MCF 10A (cell line): ENCODE data around the gene LEFTY1. TPM values are rescaled to one million over a fixed set of nuclear protein-coding genes. Genes with fewer than 3 reads are reported as not detected.

ENCODE experiments used
- BruUV-seq: library from RNA; stranded (reverse); fragments of 400-500 nt; replicated peaks from 2 replicates; lab custom pipeline; 2021; lab: Mats Ljungman, UMichigan
- CTCF ChIA-PET: fragments of 300-600 bp; sonication (Branson Sonifier 250); formaldehyde crosslinking; extraction: SDS; loops from one replicate; lab custom pipeline; 2021; ENCODE audit warnings: antibody characterized with exemption, inconsistent platforms; lab: Yijun Ruan, JAX
- POLR2A ChIA-PET: fragments of 300-600, 350-650 bp; sonication (Branson Sonifier 250); formaldehyde crosslinking; extraction: SDS; loops from one replicate; lab custom pipeline; 2020; ENCODE audit warnings: antibody characterized with exemption, inconsistent platforms; lab: Yijun Ruan, JAX
- DNase-seq: peaks from one replicate; pipeline ENCODE4 v3.0.0-alpha.2; 2018; ENCODE audit not compliant: unreplicated experiment
- H3K27ac Mint-ChIP-seq: one replicate; pipeline ENCODE4 v1.8.0; 2022; ENCODE audit warnings: mild to moderate bottlenecking, low read depth, mixed read lengths; ENCODE audit not compliant: unreplicated experiment
- H3K27me3 Mint-ChIP-seq: one replicate; pipeline ENCODE4 v1.8.0; 2022; ENCODE audit warnings: mixed read lengths; ENCODE audit not compliant: insufficient read depth, unreplicated experiment
- H3K36me3 Mint-ChIP-seq: one replicate; pipeline ENCODE4 v1.8.0; 2022; ENCODE audit warnings: mild to moderate bottlenecking, moderate library complexity, mixed read lengths; ENCODE audit not compliant: insufficient read depth, unreplicated experiment
- H3K4me1 Mint-ChIP-seq: one replicate; pipeline ENCODE4 v1.8.0; 2022; ENCODE audit warnings: mixed read lengths; ENCODE audit not compliant: insufficient read depth, unreplicated experiment
- H3K4me3 Mint-ChIP-seq: one replicate; pipeline ENCODE4 v1.8.0; 2022; ENCODE audit warnings: mild to moderate bottlenecking, moderate library complexity, mixed read lengths; ENCODE audit not compliant: unreplicated experiment
- H3K9me3 Mint-ChIP-seq: one replicate; pipeline ENCODE4 v1.8.0; 2022; ENCODE audit warnings: mixed read lengths; ENCODE audit not compliant: unreplicated experiment
- CTCF ChIP-seq: fragments of 200-600 bp; IDR thresholded peaks from one replicate; pipeline ENCODE4 v1.8.0; 2022; ENCODE audit warnings: antibody characterized with exemption, mild to moderate bottlenecking; ENCODE audit not compliant: unreplicated experiment
- intact Hi-C: fragments of 100-400 bp; cut with micrococcal nuclease; formaldehyde crosslinking; loops from 2 replicates; pipeline ENCODE4 v1.14.1; 2022
- total RNA-seq: library from RNA; stranded (reverse); gene quantifications from 2 replicates; pipeline ENCODE4 v1.2.3, GENCODE V29; 2022

The LEFTY1 gene
- total RNA-seq, 1 experiment from 2014 or later: not detected

GRCh38 chr1:225843426-225843795 lies 45.5 kb downstream of the LEFTY1 start:
- ChIA-PET CTCF (interaction anchor here (0.6 to 6.3 kb wide), 10 partner anchors 9 to 370 kb away, joined by 3 to 58 read pairs (median 4); no protein-coding TSS in a partner anchor), POLR2A (interaction anchor here (0.7 to 2.5 kb wide), 4 partner anchors 17 to 266 kb away, joined by 3 to 9 read pairs (median 6); partner anchors contain the start of gene SRP9)
- Mint-ChIP-seq H3K4me3 (no peak overlapping the region), H3K27me3 (no peaks in the 10 kb centered on the region), H3K27ac (no peak overlapping the region), H3K4me1 (no peaks in the 10 kb centered on the region), H3K36me3 (peaks cover 36% of the 10 kb centered on the region), H3K9me3 (no peaks in the 10 kb centered on the region)
- BruUV-seq: no TSS peak
- DNase-seq: no peak
- intact Hi-C loops: no loop called here
- TF ChIP-seq CTCF: no peak

- no peak for TF ChIP-seq CTCF
- Mint-ChIP-seq H3K4me1 (no peaks in the 10 kb centered on the region), H3K36me3 (peaks cover 37% of the 10 kb centered on the region), H3K27ac (no peak overlapping the region), H3K4me3 (no peak overlapping the region), H3K9me3 (no peaks in the 10 kb centered on the region), H3K27me3 (no peaks in the 10 kb centered on the region)
- ChIA-PET CTCF (interaction anchor here (1.0 to 6.3 kb wide), 6 partner anchors 13 to 369 kb away, joined by 3 to 58 read pairs (median 4); no protein-coding TSS in a partner anchor), POLR2A (interaction anchor here (0.7 to 2.7 kb wide), 6 partner anchors 16 to 1344 kb away, joined by 3 to 14 read pairs (median 6); partner anchors contain the start of gene SRP9)
- BruUV-seq: no TSS peak
- intact Hi-C loops: no loop called here
- DNase-seq: no peak
Observed at GRCh38 chr1:225842788-225843425, 46.0 kb downstream of the LEFTY1 start.

GRCh38 chr1:225842074-225842473 lies 46.9 kb downstream of the LEFTY1 start:
- Mint-ChIP-seq H3K4me3 (no peak overlapping the region), H3K4me1 (no peaks in the 10 kb centered on the region), H3K27ac (no peak overlapping the region), H3K36me3 (peaks cover 45% of the 10 kb centered on the region), H3K27me3 (no peaks in the 10 kb centered on the region), H3K9me3 (no peaks in the 10 kb centered on the region)
- BruUV-seq: no TSS peak
- CTCF ChIA-PET: interaction anchor here (0.6 to 0.7 kb wide), 3 partner anchors 8 to 367 kb away, joined by 3 to 4 read pairs (median 3); no protein-coding TSS in a partner anchor
- DNase-seq: no peak
- TF ChIP-seq CTCF: no peak
- intact Hi-C loops: no loop called here
- POLR2A ChIA-PET: interaction anchor here (0.7 to 2.7 kb wide), 6 partner anchors 10 to 1343 kb away, joined by 3 to 14 read pairs (median 4); partner anchors contain the start of gene SRP9

- Mint-ChIP-seq H3K27me3 (no peaks in the 10 kb centered on the region), H3K9me3 (no peaks in the 10 kb centered on the region), H3K4me1 (peaks cover 6% of the 10 kb centered on the region), H3K27ac (no peak overlapping the region), H3K36me3 (peaks cover 43% of the 10 kb centered on the region), H3K4me3 (no peak overlapping the region)
- intact Hi-C loops: no loop called here
- BruUV-seq: no TSS peak
- CTCF ChIA-PET: interaction anchor here (0.7 to 2.1 kb wide), 8 partner anchors 9 to 368 kb away, joined by 3 to 8 read pairs (median 3); no protein-coding TSS in a partner anchor
- no peak for DNase-seq
- POLR2A ChIA-PET: interaction anchor here (0.9 to 2.7 kb wide), 7 partner anchors 9 to 215 kb away, joined by 3 to 14 read pairs (median 4); partner anchors contain the start of gene SRP9
- TF ChIP-seq CTCF: no peak
Observed at GRCh38 chr1:225840713-225841112, 48.2 kb downstream of the LEFTY1 start.
